HEK293T (cell line): ENCODE results near the gene TPO.

Experiments
- BHLHE40 ChIP-seq: fragments of 450-650 bp; IDR thresholded peaks from 2 replicates; pipeline ENCODE4 v1.6.1; 2016; ENCODE audit warnings: mild to moderate bottlenecking, moderate library complexity, borderline replicate concordance
- ELF4 ChIP-seq: fragments of 450-650 bp; IDR thresholded peaks from 2 replicates; pipeline ENCODE4 v1.6.1; 2017; ENCODE audit warnings: antibody characterized with exemption
- FOXK2 ChIP-seq: fragments of 450-650 bp; IDR thresholded peaks from 2 replicates; pipeline ENCODE4 v1.6.1; 2016; ENCODE audit warnings: mild to moderate bottlenecking
- FOXM1 ChIP-seq: fragments of 450-650 bp; IDR thresholded peaks from 2 replicates; pipeline ENCODE4 v1.6.1; 2017; ENCODE audit warnings: mild to moderate bottlenecking, borderline replicate concordance
- HDGF ChIP-seq: fragments of 450-650 bp; IDR thresholded peaks from 2 replicates; pipeline ENCODE4 v1.6.1; 2017; ENCODE audit warnings: antibody characterized with exemption, borderline replicate concordance
- NFRKB ChIP-seq: fragments of 450-650 bp; IDR thresholded peaks from 2 replicates; pipeline ENCODE4 v1.6.1; 2016; ENCODE audit warnings: mild to moderate bottlenecking, moderate library complexity
- SP1 ChIP-seq: fragments of 450-650 bp; IDR thresholded peaks from 2 replicates; pipeline ENCODE4 v1.6.1; 2017
- SUZ12 ChIP-seq: fragments of 450-650 bp; IDR thresholded peaks from 2 replicates; pipeline ENCODE4 v1.6.1; 2016; ENCODE audit warnings: mild to moderate bottlenecking
- TARDBP ChIP-seq: fragments of 450-650 bp; IDR thresholded peaks from 2 replicates; pipeline ENCODE4 v1.6.1; 2016
- ZNF384 ChIP-seq: fragments of 450-650 bp; IDR thresholded peaks from 2 replicates; pipeline ENCODE4 v1.6.1; 2016

DNA sequence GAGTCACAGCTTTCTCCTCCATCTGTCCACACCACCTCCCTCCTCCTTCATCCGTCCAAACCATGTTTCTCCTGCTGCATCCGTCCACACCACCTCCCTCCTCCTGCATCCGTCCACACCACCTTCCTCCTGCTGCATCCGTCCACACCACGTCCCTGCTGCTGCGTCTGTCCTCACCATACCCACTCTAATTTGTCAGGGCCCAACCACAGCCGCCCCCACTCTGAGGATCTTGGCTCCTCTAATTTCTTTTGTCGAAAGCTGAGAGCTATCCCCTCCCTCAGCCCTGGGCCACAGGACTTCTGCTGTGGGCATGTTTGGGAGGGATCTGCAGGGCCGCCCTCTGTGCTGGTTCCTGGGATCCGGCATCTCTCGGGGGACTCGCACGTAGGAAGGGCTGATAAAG, 67.4 kb downstream of the TPO start:
- TF ChIP-seq ELF4 (no peak), HDGF (no peak), FOXM1 (no peak), BHLHE40 (no peak), SP1 (no peak), NFRKB (no peak), SUZ12 (no peak), TARDBP (no peak), FOXK2 (no peak), ZNF384 (no peak)
